Neural progenitor cell (in vitro differentiated cells): ENCODE measurements around the gene SMPX.
"Not testable (repeated sequence)": the region's sequence is repeated elsewhere in the genome, so short reads cannot be mapped to it uniquely, and the experiment has no call there.

Source experiments
- EZH2 ChIP-seq: fragments of 200-600 bp; sonication (generic); IDR thresholded peaks from 2 replicates; pipeline ENCODE4 v1.6.1; 2017; ENCODE audit warnings: antibody characterized with exemption, mild to moderate bottlenecking, moderate library complexity
- EZH2phosphoT487 ChIP-seq: fragments of 200-600 bp; sonication (generic); IDR thresholded peaks from 2 replicates; pipeline ENCODE4 v1.6.1; 2017; ENCODE audit warnings: antibody characterized with exemption
- TF ChIP-seq, protein P1 (sequence below): fragments of 200-600 bp; sonication (generic); IDR thresholded peaks from 2 replicates; pipeline ENCODE4 v1.5.1; 2017; ENCODE audit warnings: antibody characterized with exemption, mild to moderate bottlenecking

DNA sequence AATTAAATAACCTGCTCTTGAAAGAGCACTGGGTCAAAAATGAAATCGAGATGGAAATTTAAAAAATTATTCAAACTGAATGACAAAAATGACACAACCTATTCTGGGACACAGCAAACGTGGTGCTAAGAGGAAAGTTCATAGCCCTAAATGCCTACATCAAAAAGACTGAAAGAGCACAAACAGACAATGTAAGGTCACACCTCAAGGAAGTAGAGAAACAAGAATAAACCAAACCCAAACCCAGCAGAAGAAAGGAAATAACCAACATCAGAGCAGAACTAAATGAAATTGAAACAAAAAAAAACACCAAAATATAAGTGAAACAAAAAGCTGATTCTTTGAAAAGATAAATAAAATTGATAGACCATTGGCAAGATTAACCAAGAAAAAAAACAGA, 15.1 kb upstream of the SMPX start:
- TF ChIP-seq, protein P1, sequence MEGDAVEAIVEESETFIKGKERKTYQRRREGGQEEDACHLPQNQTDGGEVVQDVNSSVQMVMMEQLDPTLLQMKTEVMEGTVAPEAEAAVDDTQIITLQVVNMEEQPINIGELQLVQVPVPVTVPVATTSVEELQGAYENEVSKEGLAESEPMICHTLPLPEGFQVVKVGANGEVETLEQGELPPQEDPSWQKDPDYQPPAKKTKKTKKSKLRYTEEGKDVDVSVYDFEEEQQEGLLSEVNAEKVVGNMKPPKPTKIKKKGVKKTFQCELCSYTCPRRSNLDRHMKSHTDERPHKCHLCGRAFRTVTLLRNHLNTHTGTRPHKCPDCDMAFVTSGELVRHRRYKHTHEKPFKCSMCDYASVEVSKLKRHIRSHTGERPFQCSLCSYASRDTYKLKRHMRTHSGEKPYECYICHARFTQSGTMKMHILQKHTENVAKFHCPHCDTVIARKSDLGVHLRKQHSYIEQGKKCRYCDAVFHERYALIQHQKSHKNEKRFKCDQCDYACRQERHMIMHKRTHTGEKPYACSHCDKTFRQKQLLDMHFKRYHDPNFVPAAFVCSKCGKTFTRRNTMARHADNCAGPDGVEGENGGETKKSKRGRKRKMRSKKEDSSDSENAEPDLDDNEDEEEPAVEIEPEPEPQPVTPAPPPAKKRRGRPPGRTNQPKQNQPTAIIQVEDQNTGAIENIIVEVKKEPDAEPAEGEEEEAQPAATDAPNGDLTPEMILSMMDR: not testable (repeated sequence)
- not testable (repeated sequence) for TF ChIP-seq EZH2phosphoT487, EZH2
